Activated CD4-positive, alpha-beta T cell treated with anti-CD3 and anti-CD28 coated beads, Interleukin-2, Interleukin-6, amounts not matched to agents 100 ng/mL and 50 ng/mL, durations not matched to agents 16 hours and 8 hours (primary cell): ENCODE results near the gene PLEKHG5.

Experiments
- DNase-seq: peaks from one replicate; pipeline ENCODE4 v3.0.0-alpha.2; 2020

PLEKHG5 gene

DNA sequence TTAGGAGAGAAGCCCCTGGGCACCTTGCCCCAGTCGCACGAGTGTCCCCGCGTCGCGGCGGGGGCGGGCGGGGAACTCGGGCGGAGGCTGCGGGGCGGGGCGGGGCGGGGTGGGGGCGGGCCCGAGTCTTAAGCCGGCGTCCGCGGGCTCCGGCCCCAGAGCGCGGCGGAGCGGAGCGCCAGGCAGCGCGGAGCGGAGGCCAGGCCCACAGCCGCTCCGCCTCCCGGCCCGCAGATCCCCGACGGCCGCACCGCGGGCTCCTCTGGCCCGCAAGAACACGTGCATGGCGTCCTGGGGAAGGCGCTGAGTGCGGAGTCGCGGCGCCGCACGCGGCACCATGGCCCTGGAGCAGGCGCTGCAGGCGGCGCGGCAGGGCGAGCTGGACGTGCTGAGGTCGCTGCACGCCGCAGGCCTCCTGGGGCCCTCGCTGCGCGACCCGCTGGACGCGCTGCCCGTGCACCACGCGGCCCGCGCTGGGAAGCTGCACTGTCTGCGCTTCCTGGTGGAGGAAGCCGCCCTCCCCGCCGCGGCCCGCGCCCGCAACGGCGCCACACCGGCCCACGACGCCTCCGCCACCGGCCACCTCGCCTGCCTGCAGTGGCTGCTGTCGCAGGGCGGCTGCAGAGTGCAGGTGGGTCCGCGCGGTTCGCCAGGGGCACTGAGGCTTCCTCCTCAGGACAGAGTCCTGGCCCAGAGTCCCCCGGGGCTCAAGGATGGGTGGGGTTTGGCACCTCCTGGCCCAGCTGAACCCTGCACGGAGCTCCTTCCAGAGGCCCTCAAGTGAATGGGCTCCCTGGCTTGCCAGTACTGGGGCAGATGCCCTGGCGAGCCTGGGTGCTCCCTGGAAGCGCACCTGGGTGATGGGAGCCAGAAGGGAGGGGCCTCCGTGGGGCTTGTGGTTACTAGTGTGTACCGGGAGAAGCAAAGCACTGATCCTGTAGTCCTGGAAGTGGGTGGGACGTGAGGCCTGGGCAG is 66.6 kb downstream of the PLEKHG5 start, which contains the start of gene ESPN:
ESPN (plus strand) TSS at position 158 of the 975 bp plus-strand sequence; CDS start at position 338, 180 bp downstream.
- no peak for DNase-seq

DNA sequence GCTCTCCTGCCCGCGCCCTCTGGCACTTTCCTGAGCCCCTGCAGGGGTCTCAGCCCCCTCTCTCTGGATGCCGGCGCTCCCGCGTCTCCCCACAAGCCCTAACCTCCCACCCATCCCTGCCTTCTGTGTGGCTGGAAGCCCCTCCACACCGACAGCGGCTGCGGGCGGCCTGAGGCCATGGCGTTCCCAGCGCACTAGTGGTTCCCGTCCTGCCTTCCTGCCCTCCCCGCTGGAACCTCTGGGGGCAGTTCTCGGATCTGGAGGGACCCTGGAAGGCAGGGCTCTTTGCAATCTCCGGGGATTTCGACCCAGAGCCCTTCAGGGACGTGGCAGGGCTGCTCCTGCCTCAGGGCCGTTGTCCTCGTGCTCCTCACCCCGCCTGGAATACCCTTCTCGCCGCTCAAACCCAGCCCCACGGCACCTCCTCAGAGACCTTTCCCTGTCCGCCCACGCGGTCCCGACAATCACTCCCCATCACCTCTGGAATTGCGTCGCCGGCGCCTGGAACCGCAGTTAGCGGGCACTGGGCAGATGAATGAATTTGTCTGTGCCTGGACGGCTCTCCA is 67.4 kb downstream of the PLEKHG5 start:
- no peak for DNase-seq

DNA sequence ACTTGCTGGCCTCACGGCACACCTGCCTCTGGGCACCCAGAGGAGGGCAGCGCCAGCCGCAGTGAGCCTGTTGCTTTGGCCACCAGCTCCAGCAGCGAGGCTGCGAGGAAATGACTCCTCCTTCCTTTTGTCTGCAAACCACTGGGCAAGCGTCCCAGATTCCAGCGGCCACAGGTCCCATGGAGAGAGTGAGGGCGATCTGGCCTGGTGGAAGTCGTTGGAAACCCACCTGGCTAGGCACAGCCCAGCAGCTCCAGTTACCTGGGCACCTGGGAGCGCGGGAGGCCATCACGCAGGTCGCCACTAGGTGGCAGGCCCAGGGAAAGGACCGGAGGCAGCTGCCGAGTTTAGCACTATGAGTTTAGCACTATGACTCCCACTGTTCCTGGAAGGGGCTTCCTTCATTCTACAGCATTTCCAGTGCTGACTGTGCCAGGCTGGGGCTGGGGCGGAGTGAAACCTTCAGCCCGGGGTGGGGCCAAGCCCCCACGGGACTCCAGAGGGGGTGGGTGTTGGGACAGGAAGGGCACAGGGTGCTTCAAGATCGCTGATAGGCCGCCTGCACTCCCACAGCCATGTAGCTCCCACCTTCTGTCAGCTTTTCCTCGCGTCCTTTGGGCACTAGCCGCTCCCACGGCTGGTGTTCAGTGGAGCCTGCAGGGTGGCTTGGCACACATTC is 68.0 kb downstream of the PLEKHG5 start:
- DNase-seq, result peak; percentile 75

DNA sequence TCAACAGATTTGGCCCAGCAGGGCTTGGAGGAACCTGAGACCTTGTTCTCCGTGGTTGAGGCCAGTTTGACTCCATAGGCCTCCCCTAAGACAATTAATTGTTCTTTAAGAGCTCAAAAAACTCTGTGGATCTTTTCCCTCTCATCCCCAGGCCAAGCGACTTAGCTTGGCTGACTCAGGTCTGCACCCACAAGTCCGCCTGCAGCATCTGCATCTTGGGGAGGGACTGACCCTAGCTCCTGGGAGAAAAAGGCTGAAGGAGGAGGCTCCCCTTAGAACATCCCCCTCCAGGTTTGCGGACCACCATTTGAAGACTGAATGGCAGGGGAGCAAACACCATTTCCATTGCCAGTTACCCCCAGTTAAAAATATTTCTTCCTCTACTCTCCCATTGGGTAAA is 70.2 kb downstream of the PLEKHG5 start:
- DNase-seq, result no peak

DNA sequence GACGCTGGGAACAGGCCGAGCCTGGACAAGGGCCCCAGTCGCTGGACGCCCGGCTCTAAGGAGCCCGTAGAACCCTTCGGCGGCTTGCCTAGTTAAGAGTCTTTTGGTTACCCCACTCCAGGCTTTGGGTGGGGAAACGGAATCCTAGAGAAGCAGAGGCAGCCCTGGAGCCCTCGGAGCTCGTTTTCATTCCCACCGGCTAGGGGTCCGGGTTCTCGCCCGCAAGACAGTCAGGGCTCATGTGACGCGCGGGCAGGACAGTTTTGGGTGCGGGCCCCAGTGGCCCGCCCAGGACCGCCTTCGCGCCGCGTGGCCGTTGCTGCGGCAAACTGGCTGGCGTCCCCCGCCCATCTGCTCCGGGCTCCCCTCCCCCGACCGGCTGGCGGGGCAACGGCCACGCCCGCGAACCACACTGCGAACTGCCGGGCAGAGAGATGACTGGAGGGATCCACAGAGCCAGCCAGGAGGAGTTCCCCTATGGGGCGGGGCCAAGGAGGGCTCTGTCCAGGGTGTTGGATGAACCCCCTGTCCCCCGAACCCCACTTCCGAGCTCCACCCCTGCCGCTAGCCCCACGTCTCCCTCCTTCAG is 70.9 kb downstream of the PLEKHG5 start:
- peak; percentile 23 for DNase-seq

DNA sequence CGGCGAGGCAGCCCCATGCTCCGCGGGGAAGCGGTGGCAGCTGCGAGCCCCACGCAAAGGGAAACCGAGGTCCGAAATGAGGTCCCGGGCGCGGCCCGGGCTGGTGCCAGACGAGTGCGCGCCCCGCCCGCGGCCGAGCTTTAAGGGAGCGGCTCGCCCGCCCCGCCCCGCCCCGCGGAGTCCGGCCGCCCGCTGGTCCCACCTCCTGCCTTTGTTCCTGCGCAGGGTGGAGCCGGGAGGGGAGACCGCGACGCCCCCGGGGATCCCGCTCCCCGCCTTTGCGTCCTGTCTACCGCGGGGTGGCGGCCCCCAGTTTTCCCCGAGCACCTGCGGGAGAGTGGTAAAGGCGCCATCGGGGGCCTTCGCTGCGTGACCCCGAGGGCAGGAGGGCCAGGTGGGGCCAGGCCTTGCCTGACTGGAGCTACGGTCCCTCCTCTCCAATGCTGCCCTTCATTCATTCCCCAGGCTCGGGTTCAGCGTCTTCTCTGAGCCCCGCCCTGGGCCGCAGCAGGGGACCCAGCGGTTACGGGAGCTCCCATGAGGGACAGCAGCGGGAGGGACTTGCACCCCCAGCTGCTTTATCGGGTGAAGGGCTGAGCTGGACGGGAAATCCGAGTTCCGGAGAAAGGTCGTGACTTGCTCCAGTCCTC is 71.5 kb downstream of the PLEKHG5 start, which contains the start of gene HES2:
HES2 (minus strand) TSS at position 116 of the 650 bp plus-strand sequence; CDS start at position 17, 99 bp downstream.
- peak; percentile 16 for DNase-seq

DNA sequence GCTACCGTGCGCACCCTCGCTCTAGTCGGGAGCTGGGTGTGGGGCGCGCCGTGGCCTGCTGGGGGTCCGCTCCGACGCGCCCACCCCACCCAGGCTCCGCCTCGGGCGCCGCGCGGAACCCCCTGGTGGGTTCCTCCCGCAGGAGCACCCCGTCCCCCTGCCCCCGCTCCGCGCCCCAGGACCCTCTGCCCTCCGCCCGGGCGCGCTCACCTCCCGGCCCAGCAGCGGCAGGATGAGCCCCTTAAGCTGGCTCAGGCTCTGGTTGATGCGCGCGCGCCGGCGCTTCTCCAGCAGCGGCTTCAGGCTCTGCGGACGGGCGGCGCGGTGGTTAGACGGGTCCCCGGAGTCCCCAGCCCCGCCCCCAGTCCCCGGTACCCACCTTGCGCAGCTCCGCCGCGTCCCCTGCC is 72.1 kb downstream of the PLEKHG5 start:
- no peak for DNase-seq

DNA sequence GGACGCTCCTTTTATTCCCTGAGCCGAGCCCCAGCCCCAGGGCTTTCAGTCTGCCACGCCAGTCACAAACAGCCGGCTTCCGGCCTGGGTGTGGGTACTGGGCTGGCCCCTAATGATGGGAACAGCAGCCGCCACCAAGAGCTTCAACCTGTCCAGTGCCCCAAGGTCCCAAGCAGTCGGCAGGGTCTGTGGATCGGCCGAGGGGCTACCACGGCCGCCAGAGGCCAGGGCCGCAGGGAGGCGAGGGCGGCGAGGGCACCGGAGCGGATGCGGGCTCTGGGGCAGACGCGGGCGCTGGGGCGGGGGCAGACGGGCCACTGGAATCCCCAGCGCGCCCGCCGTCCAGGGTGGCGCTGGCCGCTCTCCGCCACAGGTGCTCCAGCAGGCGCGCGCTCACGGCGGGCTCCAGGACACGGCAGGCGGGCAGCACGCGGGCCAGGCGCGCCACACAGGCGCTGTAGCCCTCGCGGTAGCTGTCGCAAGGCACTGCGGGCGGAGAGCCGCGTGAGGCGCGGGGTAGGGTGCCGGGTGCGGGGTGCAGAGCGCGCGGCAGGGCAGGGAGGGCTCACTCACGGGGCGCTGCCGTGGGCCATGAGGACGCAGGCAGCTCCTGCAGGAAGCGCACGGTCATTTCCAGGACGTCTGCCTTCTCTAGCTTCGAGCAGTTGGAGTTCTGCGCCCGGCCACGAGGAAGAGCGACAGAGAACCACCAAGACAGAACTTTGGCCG is 72.6 kb downstream of the PLEKHG5 start:
- no peak for DNase-seq

DNA sequence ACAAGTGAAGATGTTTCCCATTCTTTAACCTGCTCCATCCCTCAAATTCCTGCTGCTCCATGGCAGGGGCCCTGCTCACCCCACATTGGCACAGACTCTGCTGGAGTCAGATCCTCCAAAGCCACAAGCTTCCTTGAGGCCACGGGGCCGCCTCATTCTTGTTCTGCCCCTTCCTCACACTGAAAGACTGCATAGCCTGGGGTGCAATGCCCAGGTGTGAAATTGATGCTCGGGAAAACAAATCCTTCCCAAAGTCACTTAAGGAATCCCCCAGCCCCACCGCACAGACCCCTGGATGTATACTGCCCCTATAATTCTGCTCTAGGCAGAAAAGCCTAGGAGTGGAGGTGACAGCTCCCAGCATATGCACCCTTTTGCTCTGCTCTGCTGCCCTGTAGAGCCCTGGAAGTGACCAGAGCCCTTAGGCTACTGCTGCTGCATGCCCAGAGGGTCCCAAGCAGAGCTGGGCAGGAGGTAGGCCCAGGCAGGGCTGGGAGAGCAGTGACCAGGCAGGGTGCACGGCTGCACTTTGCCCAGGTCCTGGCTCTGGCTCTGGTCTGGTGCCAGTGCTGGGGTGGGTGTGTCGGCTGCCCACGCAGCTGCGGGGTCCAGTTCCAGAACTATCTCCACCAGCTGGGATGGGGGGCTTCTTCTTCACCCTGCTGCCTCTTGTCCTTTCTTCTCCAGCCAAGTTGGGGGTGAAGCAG is 73.4 kb downstream of the PLEKHG5 start:
- DNase-seq, result no peak
